Keratinocyte (primary cell): Measurements from ENCODE around the gene ITPR2.

Experiments
- EZH2 ChIP-seq: IDR thresholded peaks from one replicate; pipeline ENCODE4 v1.6.1; 2012; ENCODE audit warnings: inconsistent platforms, mild to moderate bottlenecking, low read length, moderate library complexity
- TF ChIP-seq, protein P1 (sequence below), 3 experiments: IDR thresholded peaks in 1 of 3; conservative IDR thresholded peaks in 1 of 3; optimal IDR thresholded peaks in 1 of 3; 2 replicates in 2 of 3; 3 replicates in 1 of 3; pipeline versions ENCODE3 to v1.5.1; 2011; ENCODE audit warnings: low read length in 3 of 3, mild to moderate bottlenecking in 3 of 3, moderate library complexity in 2 of 3, control low read depth in 1 of 3, inconsistent platforms in 1 of 3; ENCODE audit not compliant: insufficient read depth in 2 of 3; ENCODE audit errors: extremely low read depth in 1 of 3

DNA sequence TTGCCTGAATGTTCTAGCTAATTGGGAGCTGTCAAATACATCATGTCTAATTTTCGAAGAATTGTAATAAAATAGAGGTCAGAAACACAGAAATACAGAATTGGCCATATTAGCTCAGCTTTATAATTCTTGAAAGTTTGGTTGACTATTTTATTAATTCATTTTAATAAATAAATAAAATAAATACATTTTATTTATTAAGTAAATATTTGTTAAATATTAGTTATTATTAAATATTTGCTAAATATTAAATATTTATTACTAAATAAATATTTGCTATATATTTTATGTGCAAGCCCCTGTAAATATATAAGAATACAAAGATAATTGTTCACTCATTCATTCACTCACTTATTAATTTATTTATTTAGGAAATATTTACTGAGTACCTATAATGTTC lies 406.3 kb downstream of the ITPR2 start:
- TF ChIP-seq, protein P1, sequence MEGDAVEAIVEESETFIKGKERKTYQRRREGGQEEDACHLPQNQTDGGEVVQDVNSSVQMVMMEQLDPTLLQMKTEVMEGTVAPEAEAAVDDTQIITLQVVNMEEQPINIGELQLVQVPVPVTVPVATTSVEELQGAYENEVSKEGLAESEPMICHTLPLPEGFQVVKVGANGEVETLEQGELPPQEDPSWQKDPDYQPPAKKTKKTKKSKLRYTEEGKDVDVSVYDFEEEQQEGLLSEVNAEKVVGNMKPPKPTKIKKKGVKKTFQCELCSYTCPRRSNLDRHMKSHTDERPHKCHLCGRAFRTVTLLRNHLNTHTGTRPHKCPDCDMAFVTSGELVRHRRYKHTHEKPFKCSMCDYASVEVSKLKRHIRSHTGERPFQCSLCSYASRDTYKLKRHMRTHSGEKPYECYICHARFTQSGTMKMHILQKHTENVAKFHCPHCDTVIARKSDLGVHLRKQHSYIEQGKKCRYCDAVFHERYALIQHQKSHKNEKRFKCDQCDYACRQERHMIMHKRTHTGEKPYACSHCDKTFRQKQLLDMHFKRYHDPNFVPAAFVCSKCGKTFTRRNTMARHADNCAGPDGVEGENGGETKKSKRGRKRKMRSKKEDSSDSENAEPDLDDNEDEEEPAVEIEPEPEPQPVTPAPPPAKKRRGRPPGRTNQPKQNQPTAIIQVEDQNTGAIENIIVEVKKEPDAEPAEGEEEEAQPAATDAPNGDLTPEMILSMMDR (optimal IDR thresholded peaks at IDR 0.05 in 1 of 3, IDR thresholded peaks at IDR 0.05 in 1 of 3, conservative IDR thresholded peaks at IDR 0.05 in 1 of 3; ENCODE audit: extremely low read depth in 1 of 3, insufficient read depth in 2 of 3, low read length in 3 of 3): no peak
- no peak for TF ChIP-seq EZH2
